HG02885 (cell line): ENCODE measurements around the gene CHM.
"Not testable (repeated sequence)": the region's sequence is repeated elsewhere in the genome, so short reads cannot be mapped to it uniquely, and the experiment has no call there.

Source experiments
- ATAC-seq: cut with Tn5 transposase; IDR thresholded peaks from one replicate; pipeline ENCODE4 v1.9.1; 2021; ENCODE audit warnings: mild to moderate bottlenecking; ENCODE audit not compliant: unreplicated experiment, poor library complexity

CHM gene

GRCh38 chrX:85922821-85923220 lies 124.5 kb downstream of the CHM start:
- ATAC-seq = no peak

- ATAC-seq = not testable (repeated sequence)
Measured at GRCh38 chrX:85916656-85917280, 130.6 kb downstream of the CHM start.

GRCh38 chrX:85914431-85914830 lies 132.9 kb downstream of the CHM start:
- ATAC-seq = no peak

GRCh38 chrX:85907316-85907715 lies 140.0 kb downstream of the CHM start:
- no peak for ATAC-seq

- ATAC-seq = no peak
Measured at GRCh38 chrX:85906399-85906798, 141.0 kb downstream of the CHM start.

- ATAC-seq = no peak
Measured at GRCh38 chrX:85905851-85906250, 141.5 kb downstream of the CHM start.

GRCh38 chrX:85903692-85904471 lies 143.5 kb downstream of the CHM start:
- ATAC-seq = no peak

- ATAC-seq = no peak
Measured at GRCh38 chrX:85897362-85898126, 149.8 kb downstream of the CHM start.

- no peak for ATAC-seq
Measured at GRCh38 chrX:85882601-85883000, 164.8 kb downstream of the CHM start.

- peak; percentile 58 for ATAC-seq
Measured at GRCh38 chrX:85870585-85870984, 176.8 kb downstream of the CHM start.

GRCh38 chrX:85865324-85865723 lies 182.0 kb downstream of the CHM start:
- no peak for ATAC-seq

GRCh38 chrX:85859426-85859825 lies 187.9 kb downstream of the CHM start:
- no peak for ATAC-seq

- ATAC-seq = peak; percentile 59
Measured at GRCh38 chrX:85851418-85851817, 195.9 kb downstream of the CHM start.

GRCh38 chrX:85836868-85837267 lies 210.5 kb downstream of the CHM start:
- no peak for ATAC-seq

GRCh38 chrX:85828771-85829170 lies 218.6 kb downstream of the CHM start:
- no peak for ATAC-seq

- ATAC-seq = no peak
Measured at GRCh38 chrX:85815203-85815751, 232.1 kb downstream of the CHM start.
